Ascending aorta (tissue), 2 donors: Measurements from ENCODE around the gene MAPRE3. TPM values are rescaled to one million over a fixed set of nuclear protein-coding genes. Genes with fewer than 3 reads are reported as not detected.

ENCODE experiments used
- DNase-seq, 2 donors: peaks; one replicate each; pipeline ENCODE4 v3.0.0-alpha.2; 2019; ENCODE audit warnings: low spot score in 2 of 2
- H3K27ac ChIP-seq, 2 donors: fragments of 200-600 bp; sonication (generic); one replicate each; pipeline ENCODE4 v1.5.1; 2016 to 2017; ENCODE audit warnings: mild to moderate bottlenecking in 1 of 2
- H3K27me3 ChIP-seq: fragments of 200-600 bp; sonication (generic); one replicate; pipeline ENCODE4 v1.5.1; 2017
- H3K36me3 ChIP-seq, 2 donors: fragments of 200-600 bp; sonication (generic); one replicate each; pipeline ENCODE4 v1.5.1; 2016
- H3K4me1 ChIP-seq, 2 donors: fragments of 200-600 bp; sonication (generic); one replicate each; pipeline ENCODE4 v1.5.1; 2016 to 2017; ENCODE audit warnings: mild to moderate bottlenecking in 1 of 2
- H3K4me3 ChIP-seq, 2 donors: fragments of 200-600 bp; sonication (generic); one replicate each; pipeline ENCODE4 v1.5.1; 2016 to 2017; ENCODE audit warnings: mild to moderate bottlenecking in 1 of 2
- H3K9me3 ChIP-seq, 2 donors: fragments of 200-600 bp; sonication (generic); one replicate each; pipeline ENCODE4 v1.5.1; 2016
- intact Hi-C: fragments of 100-400 bp; cut with DNase I; formaldehyde crosslinking; loops from one replicate; pipeline ENCODE4 v1.15.1; 2023
- total RNA-seq: library from RNA; depleted of rRNA; stranded (reverse); fragments of >200 nt; gene quantifications from one replicate; pipeline ENCODE4 v1.1.0, GENCODE V29; 2016
- TF ChIP-seq, protein P1 (sequence below), 3 experiments: fragments of 200-600 bp in 2 of 3; fragments of 450-650 bp in 1 of 3; sonication (generic) in 2 of 3; IDR thresholded peaks; one replicate each; pipeline ENCODE4 v1.5.1; 2016 to 2019; ENCODE audit warnings: antibody characterized with exemption in 3 of 3, mild to moderate bottlenecking in 1 of 3, moderate library complexity in 1 of 3

MAPRE3 gene
- total RNA-seq, 1 donor from 2014 or later: 18.9 TPM

- DNase-seq: no peak
- no peaks in the 10 kb centered on the region for H3K36me3 ChIP-seq
- no peak overlapping the region for H3K4me3 ChIP-seq
- H3K9me3 ChIP-seq: no peaks in the 10 kb centered on the region
- intact Hi-C loops: no loop called here
- H3K27me3 ChIP-seq: no peaks in the 10 kb centered on the region
- no peaks in the 10 kb centered on the region for H3K4me1 ChIP-seq
- no peak overlapping the region for H3K27ac ChIP-seq
- TF ChIP-seq, protein P1, sequence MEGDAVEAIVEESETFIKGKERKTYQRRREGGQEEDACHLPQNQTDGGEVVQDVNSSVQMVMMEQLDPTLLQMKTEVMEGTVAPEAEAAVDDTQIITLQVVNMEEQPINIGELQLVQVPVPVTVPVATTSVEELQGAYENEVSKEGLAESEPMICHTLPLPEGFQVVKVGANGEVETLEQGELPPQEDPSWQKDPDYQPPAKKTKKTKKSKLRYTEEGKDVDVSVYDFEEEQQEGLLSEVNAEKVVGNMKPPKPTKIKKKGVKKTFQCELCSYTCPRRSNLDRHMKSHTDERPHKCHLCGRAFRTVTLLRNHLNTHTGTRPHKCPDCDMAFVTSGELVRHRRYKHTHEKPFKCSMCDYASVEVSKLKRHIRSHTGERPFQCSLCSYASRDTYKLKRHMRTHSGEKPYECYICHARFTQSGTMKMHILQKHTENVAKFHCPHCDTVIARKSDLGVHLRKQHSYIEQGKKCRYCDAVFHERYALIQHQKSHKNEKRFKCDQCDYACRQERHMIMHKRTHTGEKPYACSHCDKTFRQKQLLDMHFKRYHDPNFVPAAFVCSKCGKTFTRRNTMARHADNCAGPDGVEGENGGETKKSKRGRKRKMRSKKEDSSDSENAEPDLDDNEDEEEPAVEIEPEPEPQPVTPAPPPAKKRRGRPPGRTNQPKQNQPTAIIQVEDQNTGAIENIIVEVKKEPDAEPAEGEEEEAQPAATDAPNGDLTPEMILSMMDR (IDR thresholded peaks at IDR 0.05): no peak
These were observed 27.0 kb downstream of the MAPRE3 start for GRCh38 chr2:26997394-26997793.

GRCh38 chr2:26998323-26998722, 27.9 kb downstream of the MAPRE3 start:
- H3K27me3 ChIP-seq: no peaks in the 10 kb centered on the region
- TF ChIP-seq, protein P1 (IDR thresholded peaks at IDR 0.05): no peak
- intact Hi-C loops: no loop called here
- no peaks in the 10 kb centered on the region for H3K9me3 ChIP-seq
- H3K36me3 ChIP-seq: no peaks in the 10 kb centered on the region
- DNase-seq: no peak
- H3K4me3 ChIP-seq: no peak overlapping the region
- H3K27ac ChIP-seq: no peak overlapping the region
- H3K4me1 ChIP-seq: no peaks in the 10 kb centered on the region

- no peaks in the 10 kb centered on the region for H3K36me3 ChIP-seq
- TF ChIP-seq, protein P1 (IDR thresholded peaks at IDR 0.05): no peak
- H3K4me1 ChIP-seq: no peaks in the 10 kb centered on the region
- no peak overlapping the region for H3K27ac ChIP-seq
- no peak for DNase-seq
- no peaks in the 10 kb centered on the region for H3K9me3 ChIP-seq
- H3K4me3 ChIP-seq: no peak overlapping the region
- H3K27me3 ChIP-seq: no peaks in the 10 kb centered on the region
- intact Hi-C loops: no loop called here
These were observed 29.8 kb downstream of the MAPRE3 start for GRCh38 chr2:27000228-27000627.

- H3K27ac ChIP-seq: no peak overlapping the region
- no peak overlapping the region for H3K4me3 ChIP-seq
- no peaks in the 10 kb centered on the region for H3K27me3 ChIP-seq
- H3K4me1 ChIP-seq: no peaks in the 10 kb centered on the region
- TF ChIP-seq, protein P1 (IDR thresholded peaks at IDR 0.05): no peak
- intact Hi-C loops: no loop called here
- H3K36me3 ChIP-seq: no peaks in the 10 kb centered on the region
- DNase-seq: no peak
- no peaks in the 10 kb centered on the region for H3K9me3 ChIP-seq
These were observed 30.6 kb downstream of the MAPRE3 start for GRCh38 chr2:27000995-27001394.

GRCh38 chr2:27001950-27002349, 31.5 kb downstream of the MAPRE3 start:
- Histone ChIP-seq H3K9me3 (no peaks in the 10 kb centered on the region), H3K27ac (no peak overlapping the region), H3K4me1 (no peaks in the 10 kb centered on the region), H3K27me3 (no peaks in the 10 kb centered on the region), H3K4me3 (no peak overlapping the region), H3K36me3 (no peaks in the 10 kb centered on the region)
- TF ChIP-seq, protein P1 (IDR thresholded peaks at IDR 0.05): no peak
- intact Hi-C loops: no loop called here
- DNase-seq: no peak

DNA sequence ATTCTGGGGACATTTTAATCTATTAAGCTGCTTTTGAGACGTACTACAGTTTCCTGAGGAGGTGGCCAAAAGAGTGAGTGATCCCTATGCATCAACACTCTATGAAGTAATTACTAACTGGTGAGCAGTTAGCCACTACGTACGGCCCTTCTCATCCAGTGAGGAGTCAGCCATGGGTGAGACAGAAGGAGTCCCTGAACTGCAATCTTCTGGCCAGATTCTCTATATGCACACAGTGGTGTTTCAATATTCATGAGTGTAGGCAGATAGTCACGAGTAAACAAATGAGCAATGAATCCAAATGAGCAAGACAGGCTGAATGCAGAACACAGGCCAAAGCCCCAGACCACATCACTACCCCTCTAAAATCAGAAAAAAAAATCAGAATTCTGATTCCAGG, 32.6 kb downstream of the MAPRE3 start:
- H3K9me3 ChIP-seq: no peaks in the 10 kb centered on the region
- H3K27me3 ChIP-seq: no peaks in the 10 kb centered on the region
- no peak overlapping the region for H3K4me3 ChIP-seq
- DNase-seq: no peak
- H3K27ac ChIP-seq: no peak overlapping the region
- H3K36me3 ChIP-seq: no peaks in the 10 kb centered on the region
- intact Hi-C loops: no loop called here
- H3K4me1 ChIP-seq: no peaks in the 10 kb centered on the region
- TF ChIP-seq, protein P1 (IDR thresholded peaks at IDR 0.05): no peak
